Gastroesophageal sphincter (tissue), 4 donors: Measurements from ENCODE around the gene CDH5. TPM values are rescaled to one million over a fixed set of nuclear protein-coding genes. Genes with fewer than 3 reads are reported as not detected.

Experiments used
- ATAC-seq: fragments of 150-250 bp; one replicate; pipeline ENCODE4 v1.9.1; 2016; ENCODE audit warnings: mild to moderate bottlenecking, moderate library complexity
- H3K27ac ChIP-seq, 4 donors: fragments of 200-600 bp; sonication (generic) in 3 of 4; 1 replicate in 3 of 4; 2 replicates in 1 of 4; pipeline ENCODE4 v1.5.1; 2016 to 2019
- H3K27me3 ChIP-seq: fragments of 200-600 bp; sonication (generic); one replicate; pipeline ENCODE4 v1.5.1; 2019
- H3K36me3 ChIP-seq, 2 donors: fragments of 200-600 bp; sonication (generic); one replicate each; pipeline ENCODE4 v1.5.1; 2019; ENCODE audit warnings: control low read depth in 1 of 2
- H3K4me1 ChIP-seq, 3 donors: fragments of 200-600 bp; sonication (generic); 1 replicate in 2 of 3; 2 replicates in 1 of 3; pipeline ENCODE4 v1.5.1; 2016 to 2019; ENCODE audit warnings: control low read depth in 2 of 3
- H3K4me3 ChIP-seq, 2 donors: fragments of 200-600 bp; sonication (generic); one replicate each; pipeline ENCODE4 v1.5.1; 2019; ENCODE audit warnings: mild to moderate bottlenecking in 1 of 2, moderate library complexity in 1 of 2
- H3K9me3 ChIP-seq, 3 donors: fragments of 200-600 bp; sonication (generic); one replicate each; pipeline ENCODE4 v1.5.1; 2017 to 2019; ENCODE audit warnings: control low read depth in 2 of 3
- EP300 ChIP-seq: sonication (generic); formaldehyde crosslinking; IDR thresholded peaks from one replicate; pipeline ENCODE4 v1.6.1; 2017; ENCODE audit warnings: antibody characterized with exemption, mild to moderate bottlenecking
- POLR2A ChIP-seq, 2 donors: fragments of 450-650 bp; IDR thresholded peaks; one replicate each; pipeline ENCODE4 v1.6.1; 2017; ENCODE audit warnings: antibody characterized with exemption in 2 of 2, mild to moderate bottlenecking in 2 of 2, moderate library complexity in 1 of 2
- POLR2AphosphoS5 ChIP-seq: sonication (generic); formaldehyde crosslinking; IDR thresholded peaks from one replicate; pipeline ENCODE4 v1.6.1; 2017; ENCODE audit warnings: antibody characterized with exemption
- WGBS, 2 donors: methylation state at CpG; one replicate each; pipeline ENCODE4 v1.1.5; 2018; ENCODE audit warnings: low coverage in 1 of 2; 5-methylcytosine and 5-hydroxymethylcytosine counted together
- total RNA-seq, 4 donors: library from RNA; depleted of rRNA; stranded (reverse); fragments of >200 nt; gene quantifications; one replicate each; pipeline ENCODE4 v1.1.0, GENCODE V29; 2016
- TF ChIP-seq, protein P1 (sequence below), 4 experiments: fragments of 200-600 bp in 2 of 4; fragments of 450-650 bp in 2 of 4; sonication (generic) in 1 of 4; IDR thresholded peaks; one replicate each; pipeline ENCODE4 v1.5.1; 2017 to 2019; ENCODE audit warnings: antibody characterized with exemption in 4 of 4, mild to moderate bottlenecking in 2 of 4, moderate library complexity in 2 of 4

CDH5 gene
- total RNA-seq, 4 donors from 2014 or later: 16.2 to 50.1 (median 38.5) TPM

DNA sequence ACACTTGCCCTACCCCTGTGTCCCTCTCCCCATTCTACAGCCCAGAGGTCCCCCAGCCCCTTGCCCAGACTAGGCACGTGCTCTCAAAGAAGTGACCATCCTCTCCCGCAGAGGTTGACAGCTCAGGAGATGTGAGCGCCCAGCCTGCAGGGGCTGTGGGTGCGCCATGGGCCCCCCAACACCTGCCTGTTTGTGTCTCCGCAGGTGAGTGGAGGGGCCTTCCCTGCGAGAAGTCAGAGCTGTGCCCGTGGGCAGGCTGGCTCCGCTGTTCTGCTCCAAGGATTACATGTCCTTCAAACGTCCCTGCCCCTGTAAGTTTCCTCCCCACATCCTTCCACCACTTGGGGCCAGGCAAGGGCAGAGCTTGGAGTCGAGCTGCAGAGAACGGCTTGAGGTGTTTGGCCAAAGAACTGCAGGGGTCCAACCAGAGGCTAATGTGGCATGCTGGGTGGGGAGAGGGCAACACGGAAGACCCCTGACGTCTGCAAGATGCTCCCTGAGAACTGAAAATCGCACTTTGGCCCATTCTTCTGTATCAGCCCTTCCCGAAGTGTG lies 71.0 kb downstream of the CDH5 start:
- peaks cover 6% of the 10 kb centered on the region for H3K27me3 ChIP-seq
- H3K4me3 ChIP-seq: no peak overlapping the region
- ATAC-seq: no peak
- TF ChIP-seq POLR2AphosphoS5: no peak
- TF ChIP-seq, protein P1, sequence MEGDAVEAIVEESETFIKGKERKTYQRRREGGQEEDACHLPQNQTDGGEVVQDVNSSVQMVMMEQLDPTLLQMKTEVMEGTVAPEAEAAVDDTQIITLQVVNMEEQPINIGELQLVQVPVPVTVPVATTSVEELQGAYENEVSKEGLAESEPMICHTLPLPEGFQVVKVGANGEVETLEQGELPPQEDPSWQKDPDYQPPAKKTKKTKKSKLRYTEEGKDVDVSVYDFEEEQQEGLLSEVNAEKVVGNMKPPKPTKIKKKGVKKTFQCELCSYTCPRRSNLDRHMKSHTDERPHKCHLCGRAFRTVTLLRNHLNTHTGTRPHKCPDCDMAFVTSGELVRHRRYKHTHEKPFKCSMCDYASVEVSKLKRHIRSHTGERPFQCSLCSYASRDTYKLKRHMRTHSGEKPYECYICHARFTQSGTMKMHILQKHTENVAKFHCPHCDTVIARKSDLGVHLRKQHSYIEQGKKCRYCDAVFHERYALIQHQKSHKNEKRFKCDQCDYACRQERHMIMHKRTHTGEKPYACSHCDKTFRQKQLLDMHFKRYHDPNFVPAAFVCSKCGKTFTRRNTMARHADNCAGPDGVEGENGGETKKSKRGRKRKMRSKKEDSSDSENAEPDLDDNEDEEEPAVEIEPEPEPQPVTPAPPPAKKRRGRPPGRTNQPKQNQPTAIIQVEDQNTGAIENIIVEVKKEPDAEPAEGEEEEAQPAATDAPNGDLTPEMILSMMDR (IDR thresholded peaks at IDR 0.05): no peak
- no peak for TF ChIP-seq EP300
- no peak for TF ChIP-seq POLR2A (IDR thresholded peaks at IDR 0.05)
- H3K9me3 ChIP-seq: no peaks in the 10 kb centered on the region
- H3K4me1 ChIP-seq: no peaks in the 10 kb centered on the region
- H3K27ac ChIP-seq: no peak overlapping the region
- 43 to 70% methylated on average over 2 of the region's 15 CpGs for WGBS, 2 donors
- no peaks in the 10 kb centered on the region for H3K36me3 ChIP-seq

- Histone ChIP-seq H3K36me3 (no peaks in the 10 kb centered on the region), H3K27ac (no peak overlapping the region), H3K27me3 (no peaks in the 10 kb centered on the region), H3K4me3 (no peak overlapping the region), H3K4me1 (no peaks in the 10 kb centered on the region), H3K9me3 (no peaks in the 10 kb centered on the region)
- TF ChIP-seq POLR2A (IDR thresholded peaks at IDR 0.05) (no peak), EP300 (no peak)
- no peak for ATAC-seq
- WGBS, 2 donors: 63 to 87% methylated on average over 2 to 7 of the region's 8 CpGs
These were observed 72.0 kb downstream of the CDH5 start for GRCh38 chr16:66438536-66438935.

DNA sequence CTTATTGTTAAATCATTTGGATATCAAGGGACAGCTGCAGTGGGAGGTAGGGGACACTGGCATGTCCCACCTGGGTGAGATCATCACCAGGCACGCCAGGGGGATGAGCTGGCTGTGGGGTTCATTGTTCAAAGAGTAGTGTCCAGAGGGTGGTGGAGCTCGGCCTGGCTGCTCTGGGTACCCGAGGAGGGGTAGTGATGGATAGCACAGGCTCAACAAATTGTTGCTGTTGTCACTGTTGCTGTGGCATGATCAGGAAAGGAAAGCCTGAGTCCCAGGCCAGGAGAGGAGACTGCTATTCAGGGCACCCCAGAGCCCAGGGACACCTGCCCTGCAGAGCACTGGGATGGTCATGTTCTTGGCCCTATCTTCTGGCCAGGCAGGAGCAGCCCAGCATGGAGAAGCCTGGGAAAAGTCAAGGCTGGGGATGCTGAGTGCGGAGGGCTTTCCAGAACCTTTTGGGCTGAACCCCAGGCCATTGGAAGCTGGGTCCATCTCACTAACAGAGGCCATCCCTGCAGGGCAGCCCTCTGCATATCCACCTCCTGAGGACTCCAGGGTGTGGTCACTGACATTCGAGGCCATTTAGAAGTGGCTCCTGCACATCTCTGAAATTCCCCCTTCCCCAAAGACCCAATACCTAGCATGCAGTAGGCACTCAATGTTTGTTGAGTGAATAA lies 72.7 kb downstream of the CDH5 start:
- Histone ChIP-seq H3K4me1 (no peaks in the 10 kb centered on the region), H3K9me3 (no peaks in the 10 kb centered on the region), H3K4me3 (no peak overlapping the region), H3K27ac (no peak overlapping the region), H3K36me3 (no peaks in the 10 kb centered on the region), H3K27me3 (no peaks in the 10 kb centered on the region)
- no peak for TF ChIP-seq EP300
- no peak for TF ChIP-seq POLR2A (IDR thresholded peaks at IDR 0.05)
- no peak for TF ChIP-seq POLR2AphosphoS5
- TF ChIP-seq, protein P1 (IDR thresholded peaks at IDR 0.05): no peak
- no peak for ATAC-seq
- 63 to 83% methylated on average over 1 to 3 of the region's 5 CpGs for WGBS, 2 donors

DNA sequence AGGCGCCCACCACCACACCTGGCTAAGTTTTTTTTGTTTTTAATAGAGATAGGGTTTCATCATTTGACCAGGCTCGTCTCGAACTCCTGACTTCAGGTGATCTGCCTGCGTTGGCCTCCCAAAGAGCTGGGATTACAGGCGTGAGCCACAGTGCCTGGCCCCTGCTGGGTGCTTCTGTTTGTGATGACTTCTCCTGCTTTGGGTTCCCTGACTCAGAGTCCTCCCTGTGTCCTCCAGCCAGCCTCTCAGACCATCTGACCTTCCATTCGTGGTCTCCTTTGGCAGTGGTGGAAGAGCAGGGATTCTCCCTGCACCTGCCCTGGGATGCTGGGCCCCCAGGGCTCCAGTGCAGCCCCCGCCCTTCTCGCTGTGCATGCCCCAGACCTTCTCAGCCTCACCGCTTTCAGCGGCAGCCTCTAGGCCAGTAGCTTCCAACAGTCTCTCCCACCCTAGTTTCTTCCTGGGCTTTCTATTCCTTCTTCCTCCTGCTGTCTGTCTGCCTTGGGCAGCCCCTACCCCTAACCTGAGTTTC lies 73.8 kb downstream of the CDH5 start:
- Histone ChIP-seq H3K4me3 (no peak overlapping the region), H3K9me3 (no peaks in the 10 kb centered on the region), H3K27ac (no peak overlapping the region), H3K36me3 (no peaks in the 10 kb centered on the region), H3K4me1 (no peaks in the 10 kb centered on the region), H3K27me3 (no peaks in the 10 kb centered on the region)
- 33 to 84% methylated on average over 1 to 5 of the region's 10 CpGs for WGBS, 2 donors
- TF ChIP-seq POLR2A (IDR thresholded peaks at IDR 0.05): no peak
- no peak for TF ChIP-seq EP300
- TF ChIP-seq, protein P1 (IDR thresholded peaks at IDR 0.05): no peak
- no peak for TF ChIP-seq POLR2AphosphoS5
- no peak for ATAC-seq

DNA sequence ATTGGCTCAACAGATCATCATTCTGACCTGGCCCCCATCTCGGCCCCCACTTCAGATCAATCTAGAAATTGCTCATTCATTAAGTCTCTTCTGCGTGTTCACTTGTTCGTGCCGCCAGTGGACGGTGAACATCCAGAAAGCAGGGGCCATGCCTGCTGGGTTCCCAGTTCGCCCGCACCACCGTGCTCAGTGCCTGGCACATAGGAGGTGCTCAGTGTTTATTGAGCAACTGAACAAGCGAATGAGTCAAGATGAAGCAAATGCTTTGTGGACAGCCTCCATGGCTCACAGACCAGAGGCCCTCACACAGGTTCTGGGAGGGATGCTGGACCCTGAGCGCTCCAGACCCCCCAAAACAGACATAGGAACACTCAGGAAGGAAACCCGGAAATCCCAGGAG lies 74.5 kb downstream of the CDH5 start:
- ATAC-seq: no peak

More for the DNA sequence above, 74.5 kb downstream of the CDH5 start:
- Histone ChIP-seq H3K36me3 (no peaks in the 10 kb centered on the region), H3K27ac (no peak overlapping the region), H3K27me3 (no peaks in the 10 kb centered on the region), H3K4me3 (no peak overlapping the region), H3K9me3 (no peaks in the 10 kb centered on the region), H3K4me1 (no peaks in the 10 kb centered on the region)
- WGBS, 2 donors: 90 to 97% methylated on average over 4 to 7 of the region's 11 CpGs
- TF ChIP-seq POLR2A (IDR thresholded peaks at IDR 0.05) (no peak), EP300 (no peak), POLR2AphosphoS5 (no peak)
- TF ChIP-seq, protein P1 (IDR thresholded peaks at IDR 0.05): no peak
